GM15510 (cell line): Measurements from ENCODE around the gene CDIPT.

ENCODE experiments used
- POLR2A ChIP-seq: IDR thresholded peaks from 3 replicates; pipeline ENCODE4 v1.6.1; 2011; ENCODE audit warnings: borderline replicate concordance; ENCODE audit not compliant: insufficient read length; ENCODE audit errors: extremely low read depth

CDIPT gene

DNA sequence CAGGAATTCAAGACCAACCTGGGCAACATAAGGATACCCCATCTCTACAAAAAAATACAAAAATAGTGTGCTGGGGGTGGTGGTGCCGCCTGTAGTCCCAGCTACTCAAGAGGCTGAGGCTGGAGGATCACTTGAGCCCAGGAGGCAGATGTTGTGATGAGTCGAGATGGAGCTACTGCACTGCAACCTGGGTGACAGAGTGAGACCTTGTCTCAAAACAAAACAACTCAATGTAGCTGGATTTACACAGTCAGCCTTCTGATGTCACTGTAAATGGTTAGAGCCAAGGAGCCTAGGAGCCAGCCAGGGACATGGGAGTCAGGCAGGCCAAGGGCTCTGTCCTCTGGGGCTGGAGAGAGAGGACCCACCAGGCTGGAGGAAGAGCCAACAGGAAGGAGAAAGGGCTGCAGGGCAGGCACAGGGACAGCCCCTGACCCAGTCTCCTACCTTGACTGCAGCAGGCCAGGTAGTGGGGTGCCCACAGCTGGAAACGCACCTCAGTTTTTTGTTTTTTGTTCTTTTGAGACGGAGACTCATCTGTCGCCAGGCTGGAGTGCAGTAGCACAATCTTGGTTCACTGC is 8.4 kb downstream of the CDIPT start:
- no peak for TF ChIP-seq POLR2A

DNA sequence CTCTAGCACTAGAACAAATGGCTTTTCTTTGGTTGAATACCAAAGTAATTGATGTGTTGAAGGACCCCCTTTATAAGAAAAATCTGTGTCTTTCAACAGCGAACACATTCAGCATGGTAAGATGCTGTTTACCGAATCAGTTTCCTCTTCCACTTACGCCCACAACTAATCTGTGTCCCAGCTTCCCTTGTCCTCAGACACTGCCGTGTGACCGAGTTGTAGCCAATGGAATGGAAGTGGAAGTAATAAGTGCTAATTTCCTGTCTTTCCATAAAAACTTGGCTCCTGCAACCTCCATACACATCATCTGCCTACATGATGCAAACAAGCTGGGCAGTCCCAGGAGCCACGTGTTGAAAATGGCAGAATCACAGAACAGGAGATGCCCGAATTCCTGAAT is 10.4 kb downstream of the CDIPT start:
- no peak for TF ChIP-seq POLR2A

DNA sequence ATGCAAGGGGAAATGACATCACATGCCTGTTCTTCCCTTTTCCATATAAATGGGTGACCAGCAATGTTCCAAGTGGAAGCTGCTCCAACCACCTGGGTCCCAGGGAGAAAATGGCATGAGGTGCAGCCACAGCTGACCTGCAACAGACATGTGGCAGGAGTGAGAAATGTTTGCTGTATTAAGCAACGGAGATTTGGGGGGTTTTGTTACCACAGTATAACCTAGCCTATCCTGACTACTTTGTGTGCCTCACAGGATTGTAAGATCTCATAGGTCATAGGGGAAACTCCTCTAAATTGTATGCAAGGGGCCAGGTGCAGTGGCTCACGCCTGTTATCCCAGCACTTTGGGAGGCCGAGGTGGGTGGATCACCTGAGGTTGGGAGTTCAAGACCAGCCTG is 12.0 kb downstream of the CDIPT start:
- TF ChIP-seq POLR2A = no peak

DNA sequence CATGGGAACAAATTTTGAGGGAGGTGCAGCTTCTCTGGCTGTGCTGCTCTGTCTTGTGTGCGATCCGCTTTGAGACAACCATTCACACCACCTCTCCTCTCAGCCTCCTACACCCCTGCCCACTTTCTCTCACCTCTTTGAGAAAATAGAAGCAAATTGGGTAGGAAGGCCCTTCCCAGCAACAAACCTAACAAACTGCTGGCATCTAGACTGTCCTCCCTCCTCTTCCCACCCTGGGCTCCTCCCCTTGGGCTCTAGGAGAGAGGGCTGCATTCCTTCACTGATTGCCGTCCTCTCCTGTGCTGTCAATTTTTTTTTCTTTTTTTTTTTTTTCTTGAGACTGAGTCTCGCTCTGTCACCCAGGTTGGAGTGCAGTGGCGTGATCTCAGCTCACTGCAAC is 13.5 kb downstream of the CDIPT start:
- no peak for TF ChIP-seq POLR2A

DNA sequence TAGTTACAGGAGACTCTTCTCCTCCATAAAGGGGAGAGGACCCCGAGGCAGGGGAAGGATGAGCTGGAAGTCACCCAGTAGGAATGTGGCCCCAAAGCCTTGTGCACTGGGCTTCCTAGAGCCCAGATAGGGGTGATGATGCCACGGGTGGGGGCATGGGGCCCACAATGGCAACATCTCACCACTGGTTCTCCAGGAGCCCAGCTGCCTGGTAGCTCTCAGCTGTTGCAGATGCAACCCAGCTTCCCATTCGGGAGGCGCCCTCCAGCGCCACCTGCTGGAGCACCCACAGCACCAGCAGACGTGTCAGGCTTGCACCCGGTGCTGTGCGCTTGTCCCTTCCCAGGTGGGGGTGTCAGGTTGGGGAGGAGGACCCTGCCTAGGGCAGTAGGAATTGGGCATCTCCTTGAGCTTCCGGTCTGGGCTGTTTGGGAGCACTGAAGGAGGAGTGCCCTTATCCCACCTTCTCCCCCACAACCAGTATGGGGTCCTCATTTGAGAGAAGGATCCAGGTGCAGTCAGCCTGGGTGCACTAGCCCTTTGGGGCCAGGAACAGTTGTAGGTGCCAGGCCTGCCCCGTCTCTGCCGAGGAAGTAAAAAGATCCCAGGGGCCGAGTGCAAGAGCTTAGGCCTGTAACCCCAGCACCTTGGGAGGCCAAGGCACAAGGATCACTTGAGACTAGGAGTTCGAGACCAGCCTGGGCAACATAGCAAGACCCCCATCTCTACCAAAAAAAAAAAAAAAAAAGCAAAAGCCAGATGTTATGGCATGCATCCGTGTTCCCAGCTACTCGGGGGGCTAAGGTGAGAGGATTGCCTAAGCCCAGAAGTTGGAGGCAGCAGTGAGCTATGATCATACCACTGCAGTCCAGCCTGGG is 14.4 kb downstream of the CDIPT start:
- no peak for TF ChIP-seq POLR2A

DNA sequence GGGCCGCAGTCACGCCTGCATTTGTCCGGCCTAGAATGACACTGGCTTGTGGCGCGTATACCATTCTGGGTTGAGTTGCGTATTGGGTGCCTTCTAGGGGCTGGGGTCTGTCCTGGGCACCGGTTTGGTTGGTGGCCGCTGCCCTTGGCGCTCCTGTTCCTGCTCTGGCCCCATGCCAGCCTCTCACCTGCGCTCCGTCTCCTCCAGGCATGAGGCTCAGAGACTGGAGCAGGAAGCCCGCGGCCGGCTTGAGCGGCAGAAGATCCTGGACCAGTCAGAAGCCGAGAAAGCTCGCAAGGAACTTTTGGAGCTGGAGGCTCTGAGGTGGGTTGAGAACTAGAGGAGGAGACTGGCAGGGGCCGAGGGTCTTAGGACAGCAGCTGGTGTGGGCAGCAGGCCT is 17.4 kb downstream of the CDIPT start:
- no peak for TF ChIP-seq POLR2A

DNA sequence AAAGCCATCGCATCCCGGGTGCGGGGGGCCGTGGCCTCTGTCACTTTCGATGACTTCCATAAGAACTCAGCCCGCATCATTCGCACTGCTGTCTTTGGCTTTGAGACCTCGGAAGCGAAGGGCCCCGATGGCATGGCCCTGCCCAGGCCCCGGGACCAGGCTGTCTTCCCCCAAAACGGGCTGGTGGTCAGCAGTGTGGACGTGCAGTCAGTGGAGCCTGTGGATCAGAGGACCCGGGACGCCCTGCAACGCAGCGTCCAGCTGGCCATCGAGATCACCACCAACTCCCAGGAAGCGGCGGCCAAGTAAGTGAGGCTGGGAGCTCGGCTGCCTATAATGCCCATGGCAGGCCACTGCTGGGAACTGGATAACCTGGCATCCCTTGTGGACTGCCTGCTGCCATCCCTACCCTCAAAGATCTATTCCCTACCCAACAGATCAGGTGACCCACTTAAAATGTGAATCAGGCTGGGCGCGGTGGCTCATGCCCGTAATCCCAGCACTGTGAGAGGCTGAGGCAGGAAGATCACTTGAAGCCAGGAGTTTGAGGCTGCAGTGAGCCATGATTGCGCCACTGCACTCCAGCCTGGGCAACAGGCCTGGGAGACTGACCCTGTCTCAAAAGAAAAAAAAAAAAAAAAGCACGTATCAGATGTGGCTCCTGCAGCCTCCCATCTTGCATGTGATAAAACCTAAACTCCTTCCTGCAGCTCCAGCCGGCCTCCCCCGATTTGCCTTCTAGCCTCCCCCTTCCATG is 18.3 kb downstream of the CDIPT start:
- no peak for TF ChIP-seq POLR2A

DNA sequence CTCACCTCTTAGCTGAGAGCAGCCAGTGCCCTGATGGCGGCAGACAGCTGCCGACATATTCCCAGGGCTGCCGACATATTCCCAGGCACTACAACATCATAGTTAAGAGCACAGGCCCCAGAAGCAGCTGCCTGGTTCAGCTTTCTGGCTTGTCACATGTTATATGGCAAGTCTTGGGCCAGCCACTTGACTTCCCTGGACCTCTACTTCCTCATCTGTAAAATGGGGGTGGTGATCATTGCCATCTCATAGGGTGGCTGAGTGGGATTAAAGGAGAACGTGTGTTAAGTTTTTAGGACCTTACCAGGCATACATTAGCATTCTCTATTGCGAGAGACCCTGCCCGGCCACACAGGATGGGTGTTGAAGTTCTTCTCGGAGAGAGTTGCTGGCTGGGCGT is 19.1 kb downstream of the CDIPT start:
- TF ChIP-seq POLR2A = no peak

DNA sequence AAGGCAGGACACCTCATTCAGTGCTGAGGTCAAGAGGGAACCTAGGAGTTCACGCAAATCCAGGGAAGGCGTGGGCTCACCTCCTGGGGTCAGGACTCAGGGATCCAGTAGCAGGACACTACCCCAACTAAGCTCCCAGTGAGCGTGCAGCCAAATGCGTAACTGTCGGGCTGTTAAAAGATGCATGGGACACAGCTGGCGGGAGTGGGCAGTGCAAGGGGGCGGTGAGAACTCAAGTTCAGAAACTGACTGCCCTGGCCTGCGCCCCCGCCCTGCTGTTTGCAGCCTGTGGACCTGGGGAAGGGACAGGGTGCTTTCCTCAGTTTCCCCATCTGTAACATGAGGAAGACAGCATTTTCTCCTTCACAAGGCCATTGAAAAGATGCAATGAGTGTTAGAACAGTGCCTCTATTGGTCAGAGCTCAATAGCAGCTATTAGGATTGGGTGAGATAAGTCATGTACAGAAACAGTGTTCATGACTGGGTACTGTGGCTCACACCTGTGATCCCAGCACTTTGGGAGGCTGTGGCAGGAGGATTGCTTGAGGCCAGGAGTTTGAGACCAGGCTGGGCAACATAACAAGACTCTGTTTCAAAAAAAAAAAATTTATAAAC is 20.2 kb downstream of the CDIPT start:
- TF ChIP-seq POLR2A = no peak

DNA sequence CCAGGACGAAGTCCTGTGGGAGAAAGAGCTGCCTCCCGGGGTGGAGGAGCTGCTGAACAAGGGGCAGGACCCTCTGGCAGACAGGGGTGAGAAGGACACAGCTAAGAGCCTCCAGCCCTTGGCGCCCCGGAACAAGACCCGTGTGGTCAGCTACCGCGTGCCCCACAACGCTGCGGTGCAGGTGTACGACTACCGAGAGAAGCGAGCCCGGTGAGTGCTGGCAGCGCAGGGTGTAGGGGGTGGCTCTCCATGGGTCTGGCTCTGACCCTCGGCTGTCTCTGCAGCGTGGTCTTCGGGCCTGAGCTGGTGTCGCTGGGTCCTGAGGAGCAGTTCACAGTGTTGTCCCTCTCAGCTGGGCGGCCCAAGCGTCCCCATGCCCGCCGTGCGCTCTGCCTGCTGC is 21.4 kb downstream of the CDIPT start:
- TF ChIP-seq POLR2A = no peak

DNA sequence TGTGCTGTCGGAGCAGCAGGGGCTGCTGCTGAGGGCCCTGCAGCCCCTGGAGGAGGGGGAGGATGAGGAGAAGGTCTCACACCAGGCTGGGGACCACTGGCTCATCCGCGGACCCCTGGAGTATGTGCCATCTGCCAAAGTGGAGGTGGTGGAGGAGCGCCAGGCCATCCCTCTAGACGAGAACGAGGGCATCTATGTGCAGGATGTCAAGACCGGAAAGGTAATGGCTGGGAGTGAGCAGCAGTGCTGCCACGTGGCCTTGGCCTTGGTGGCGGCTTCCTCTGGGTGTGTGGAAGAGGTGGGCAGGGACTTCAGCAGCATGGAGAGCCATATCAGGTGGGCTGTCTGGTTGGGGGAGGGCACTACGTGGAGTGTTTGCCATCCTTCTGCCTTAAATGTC is 22.8 kb downstream of the CDIPT start:
- no peak for TF ChIP-seq POLR2A

DNA sequence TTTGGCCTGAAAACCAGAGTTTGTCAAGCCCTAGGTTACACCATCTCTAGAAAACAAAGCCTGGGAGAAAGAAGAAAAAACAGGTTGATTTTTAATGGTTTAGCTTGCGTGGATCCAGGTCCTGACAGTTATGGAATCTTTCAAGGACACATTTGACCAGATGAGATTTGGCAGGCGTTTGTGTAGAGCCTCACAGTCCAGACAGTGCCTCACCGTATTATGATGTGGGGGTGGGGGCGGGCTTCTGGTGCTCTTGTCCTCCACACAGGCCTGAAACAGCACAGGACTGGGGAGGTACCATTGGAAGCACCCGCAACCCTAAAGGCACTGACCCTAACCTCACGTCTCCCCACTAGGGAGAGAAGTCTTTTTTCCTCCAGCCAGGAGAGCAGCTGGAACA is 23.2 kb downstream of the CDIPT start:
- TF ChIP-seq POLR2A = no peak

DNA sequence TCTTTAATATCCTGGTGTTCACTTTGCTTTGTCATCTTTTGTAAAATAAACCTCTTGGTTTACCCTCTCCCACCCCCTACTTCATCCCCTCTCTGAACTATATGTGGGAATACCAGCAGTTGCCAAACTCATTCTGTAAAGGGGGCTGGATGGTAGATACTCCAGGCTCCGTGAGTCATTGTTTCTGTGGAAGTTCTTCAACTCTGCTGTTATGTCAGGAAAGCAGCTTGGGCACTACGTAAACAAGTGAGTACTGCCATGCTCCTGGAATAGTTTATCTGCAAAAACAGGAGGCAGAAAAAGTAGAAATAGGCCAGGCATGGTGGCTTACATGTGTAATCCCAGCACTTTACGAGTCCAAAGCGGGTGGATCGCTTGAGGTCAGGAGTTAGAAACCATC is 25.2 kb downstream of the CDIPT start:
- TF ChIP-seq POLR2A = no peak

DNA sequence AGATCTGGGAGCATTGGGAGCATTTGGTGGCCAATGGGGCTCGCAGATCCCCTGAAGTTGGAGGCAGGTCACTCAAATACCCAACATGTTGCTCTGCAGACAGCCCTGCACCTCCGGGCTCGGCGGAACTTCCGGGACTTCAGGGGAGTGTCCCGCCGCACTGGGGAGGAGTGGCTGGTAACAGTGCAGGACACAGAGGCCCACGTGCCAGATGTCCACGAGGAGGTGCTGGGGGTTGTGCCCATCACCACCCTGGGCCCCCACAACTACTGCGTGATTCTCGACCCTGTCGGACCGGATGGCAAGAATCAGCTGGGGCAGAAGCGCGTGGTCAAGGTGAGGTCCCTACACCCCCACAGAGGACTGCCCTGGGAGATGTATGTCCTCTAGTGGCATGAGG is 26.4 kb downstream of the CDIPT start:
- no peak for TF ChIP-seq POLR2A

DNA sequence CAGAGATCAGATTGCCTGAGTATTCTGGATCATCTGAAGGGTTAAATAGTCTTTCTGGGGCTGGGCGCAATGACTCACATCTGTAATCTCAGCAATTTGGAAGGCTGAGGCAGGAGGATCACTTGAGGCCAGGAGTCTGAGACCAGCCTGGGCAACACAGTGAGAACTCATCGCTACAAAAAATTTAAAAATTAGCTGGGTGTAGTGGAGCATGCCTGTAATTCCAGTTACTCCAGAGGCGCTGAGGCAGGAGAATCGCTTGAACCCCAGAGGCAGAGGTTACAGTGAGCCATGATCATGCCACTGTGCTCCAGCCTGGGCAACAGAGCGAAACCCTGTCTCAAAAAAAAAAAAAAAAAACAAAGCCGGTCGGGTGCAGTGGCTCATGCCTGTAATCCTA is 27.1 kb downstream of the CDIPT start:
- no peak for TF ChIP-seq POLR2A
